Adipose tissue (tissue), 3 donors: ENCODE measurements around the gene PPA1. TPM values are rescaled to one million over a fixed set of nuclear protein-coding genes. Genes with fewer than 3 reads are reported as not detected.
A peak's percentile ranks its signal among the peaks of the same experiment; 100 is the strongest.
"Not testable (repeated sequence)": the region's sequence is repeated elsewhere in the genome, so short reads cannot be mapped to it uniquely, and the experiment has no call there.

Source experiments
- H3K27ac ChIP-seq: one replicate; pipeline ENCODE4 v1.5.1; 2013; ENCODE audit warnings: low read depth, low read length
- WGBS, 3 donors: extraction: QIAGEN DNeasy Blood & Tissue Kit; methylation state at CpG; one replicate each; pipeline ENCODE4 v1.1.7; 2013; 5-methylcytosine and 5-hydroxymethylcytosine counted together
- polyA plus RNA-seq, 3 donors: library from polyadenylated mRNA; stranded (reverse); fragments of 200-250 nt; gene quantifications; one replicate each; pipeline ENCODE4 v1.2.3, GENCODE V29; 2013
- donor health status: healthy with polysubstance abuse.
- donor health status: Bipolar disorder and iron deficiency.
- donor health status: healthy.

Gene PPA1
- polyA plus RNA-seq, 3 donors = 161 to 202 (median 199) TPM

GRCh38 chr10:70256463-70256862 is 23.2 kb upstream of the PPA1 start:
- 69 to 81% (median 79%) methylated on average over 2 of the region's 2 CpGs for WGBS, 3 donors

GRCh38 chr10:70255329-70256299 is 22.4 kb upstream of the PPA1 start:
- no peak overlapping the region for H3K27ac ChIP-seq
- 11 to 16% (median 13%) methylated on average over 67 to 73 of the region's 73 CpGs for WGBS, 3 donors

More at GRCh38 chr10:70256463-70256862, 23.2 kb upstream of the PPA1 start:
- no peak overlapping the region for H3K27ac ChIP-seq

- 41 to 53% (median 48%) methylated on average over 35 to 40 of the region's 40 CpGs for WGBS, 3 donors
Observed at GRCh38 chr10:70254778-70255328, 21.6 kb upstream of the PPA1 start.

GRCh38 chr10:70253878-70254765 is 20.9 kb upstream of the PPA1 start:
- WGBS, 3 donors = 80 to 82% (median 80%) methylated on average over 14 of the region's 14 CpGs
- H3K27ac ChIP-seq = no peak overlapping the region

More at GRCh38 chr10:70254778-70255328, 21.6 kb upstream of the PPA1 start:
- no peak overlapping the region for H3K27ac ChIP-seq

GRCh38 chr10:70250961-70251680 is 17.9 kb upstream of the PPA1 start:
- 93 to 94% (median 93%) methylated on average over 11 of the region's 11 CpGs for WGBS, 3 donors

GRCh38 chr10:70247360-70247759 is 14.1 kb upstream of the PPA1 start:
- H3K27ac ChIP-seq = no peak overlapping the region
- WGBS, 3 donors = 57 to 77% (median 73%) methylated on average over 6 of the region's 6 CpGs

More at GRCh38 chr10:70250961-70251680, 17.9 kb upstream of the PPA1 start:
- no peak overlapping the region for H3K27ac ChIP-seq

- 98 to 100% (median 98%) methylated on average over 3 of the region's 3 CpGs for WGBS, 3 donors
- H3K27ac ChIP-seq = no peak overlapping the region
Observed at GRCh38 chr10:70241081-70241480, 7.9 kb upstream of the PPA1 start.

GRCh38 chr10:70239986-70240385 is 6.8 kb upstream of the PPA1 start:
- not testable (repeated sequence) for H3K27ac ChIP-seq
- 87 to 95% (median 89%) methylated on average over 21 of the region's 21 CpGs for WGBS, 3 donors

GRCh38 chr10:70239077-70239976 is 6.1 kb upstream of the PPA1 start:
- H3K27ac ChIP-seq = not testable (repeated sequence)
- 95 to 96% (median 95%) methylated on average over 47 to 55 of the region's 55 CpGs for WGBS, 3 donors

- not testable (repeated sequence) for H3K27ac ChIP-seq
Observed at GRCh38 chr10:70237958-70238536, 4.8 kb upstream of the PPA1 start.

GRCh38 chr10:70234668-70235447 is 1.6 kb upstream of the PPA1 start:
- H3K27ac ChIP-seq = no peak overlapping the region
- 77 to 80% (median 79%) methylated on average over 18 of the region's 18 CpGs for WGBS, 3 donors

More at GRCh38 chr10:70237958-70238536, 4.8 kb upstream of the PPA1 start:
- WGBS, 3 donors = 76 to 86% (median 79%) methylated on average over 6 of the region's 6 CpGs

GRCh38 chr10:70233939-70234300 is 691 bp upstream of the PPA1 start:
- peak overlapping the region; percentile 33 for H3K27ac ChIP-seq
- 8 to 25% (median 19%) methylated on average over 8 of the region's 8 CpGs for WGBS, 3 donors

GRCh38 chr10:70232859-70233108 is 445 bp downstream of the PPA1 start:
- H3K27ac ChIP-seq = no peak overlapping the region
- 0% methylated on average over 17 to 18 of the region's 18 CpGs for WGBS, 3 donors

GRCh38 chr10:70232155-70232858 is 922 bp downstream of the PPA1 start:
- H3K27ac ChIP-seq = no peak overlapping the region
- 3 to 5% (median 3%) methylated on average over 39 of the region's 39 CpGs for WGBS, 3 donors

- WGBS, 3 donors = 37 to 57% (median 43%) methylated on average over 1 of the region's 1 CpG
- no peak overlapping the region for H3K27ac ChIP-seq
Observed at GRCh38 chr10:70228491-70228890, 4.7 kb downstream of the PPA1 start.
